Measurements from ENCODE around the gene AHCYL2. TPM values are rescaled to one million over a fixed set of nuclear protein-coding genes. Genes with fewer than 3 reads are reported as not detected.

The AHCYL2 gene
- total RNA-seq, 1 experiment from 2014 or later: 25.6 TPM

- no peak for TF ChIP-seq ZNF121 (CRISPR knock-in tag; IDR thresholded peaks at IDR 0.05)
- TF ChIP-seq NR2C2 (CRISPR knock-in tag; IDR thresholded peaks at IDR 0.05): no peak
- TF ChIP-seq ZNF423 (CRISPR knock-in tag; IDR thresholded peaks at IDR 0.05): no peak
- ChIA-PET CTCF (interaction anchor here (1.8 to 3.8 kb wide), 2 partner anchors 13 to 41 kb away, joined by 8 to 23 read pairs; no protein-coding TSS in a partner anchor), POLR2A (no interaction called here)
- DNase-seq (ENCODE audit: low spot score) (no peak), ATAC-seq (no peak)
- Mint-ChIP-seq H3K27me3 (ENCODE audit: low read depth) (no peaks in the 10 kb centered on the region), H3K4me3 (no peak overlapping the region), H3K27ac (no peak overlapping the region), H3K36me3 (peaks cover 19% of the 10 kb centered on the region), H3K4me1 (no peaks in the 10 kb centered on the region), H3K9me3 (no peaks in the 10 kb centered on the region)
These were observed 19.6 kb upstream of the AHCYL2 start for GRCh38 chr7:129205126-129205818.

DNA sequence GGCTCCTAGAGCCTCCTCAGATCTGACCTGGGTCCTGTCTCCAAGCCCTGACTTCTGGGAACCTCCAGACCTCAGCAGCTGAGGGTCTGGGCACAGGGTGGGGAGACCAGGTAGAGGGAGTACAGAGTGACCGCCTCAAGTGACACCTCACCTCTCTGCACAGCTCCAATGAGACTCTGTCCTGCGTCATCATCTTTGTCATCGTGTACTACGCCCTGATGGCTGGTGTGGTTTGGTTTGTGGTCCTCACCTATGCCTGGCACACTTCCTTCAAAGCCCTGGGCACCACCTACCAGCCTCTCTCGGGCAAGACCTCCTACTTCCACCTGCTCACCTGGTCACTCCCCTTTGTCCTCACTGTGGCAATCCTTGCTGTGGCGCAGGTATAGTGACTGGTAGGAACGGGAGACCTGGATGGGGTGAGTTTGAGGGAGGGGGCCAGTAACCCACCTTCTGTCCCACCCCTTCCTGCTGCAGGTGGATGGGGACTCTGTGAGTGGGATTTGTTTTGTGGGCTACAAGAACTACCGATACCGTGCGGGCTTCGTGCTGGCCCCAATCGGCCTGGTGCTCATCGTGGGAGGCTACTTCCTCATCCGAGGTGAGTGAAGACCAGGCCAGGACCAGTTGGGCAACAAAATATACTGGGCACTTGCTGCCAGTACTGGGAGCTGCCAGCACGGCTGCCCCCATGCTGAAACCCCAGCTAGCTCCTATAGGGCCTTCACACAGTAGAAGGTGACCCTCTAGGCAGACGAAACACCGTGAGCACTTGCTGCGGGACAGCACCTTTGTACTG lies 18.6 kb upstream of the AHCYL2 start:
- H3K4me1 Mint-ChIP-seq: no peaks in the 10 kb centered on the region
- DNase-seq (ENCODE audit: low spot score): no peak
- TF ChIP-seq NR1H2 (CRISPR knock-in tag; IDR thresholded peaks at IDR 0.05) (no peak), FOXP1 (CRISPR knock-in tag; IDR thresholded peaks at IDR 0.05; ENCODE audit: borderline replicate concordance) (no peak), JAZF1 (CRISPR knock-in tag; IDR thresholded peaks at IDR 0.05) (no peak), JUN (CRISPR knock-in tag; IDR thresholded peaks at IDR 0.05) (no peak), IRF1 (CRISPR knock-in tag; IDR thresholded peaks at IDR 0.05) (no peak), ZNF396 (CRISPR knock-in tag; IDR thresholded peaks at IDR 0.05; ENCODE audit: borderline replicate concordance) (no peak), TEAD1 (CRISPR knock-in tag; IDR thresholded peaks at IDR 0.05) (no peak), FOXP4 (CRISPR knock-in tag; IDR thresholded peaks at IDR 0.05) (no peak), GRHL2 (CRISPR knock-in tag; IDR thresholded peaks at IDR 0.05; ENCODE audit: insufficient replicate concordance, severe bottlenecking) (no peak)
- TF ChIP-seq, protein P1, sequence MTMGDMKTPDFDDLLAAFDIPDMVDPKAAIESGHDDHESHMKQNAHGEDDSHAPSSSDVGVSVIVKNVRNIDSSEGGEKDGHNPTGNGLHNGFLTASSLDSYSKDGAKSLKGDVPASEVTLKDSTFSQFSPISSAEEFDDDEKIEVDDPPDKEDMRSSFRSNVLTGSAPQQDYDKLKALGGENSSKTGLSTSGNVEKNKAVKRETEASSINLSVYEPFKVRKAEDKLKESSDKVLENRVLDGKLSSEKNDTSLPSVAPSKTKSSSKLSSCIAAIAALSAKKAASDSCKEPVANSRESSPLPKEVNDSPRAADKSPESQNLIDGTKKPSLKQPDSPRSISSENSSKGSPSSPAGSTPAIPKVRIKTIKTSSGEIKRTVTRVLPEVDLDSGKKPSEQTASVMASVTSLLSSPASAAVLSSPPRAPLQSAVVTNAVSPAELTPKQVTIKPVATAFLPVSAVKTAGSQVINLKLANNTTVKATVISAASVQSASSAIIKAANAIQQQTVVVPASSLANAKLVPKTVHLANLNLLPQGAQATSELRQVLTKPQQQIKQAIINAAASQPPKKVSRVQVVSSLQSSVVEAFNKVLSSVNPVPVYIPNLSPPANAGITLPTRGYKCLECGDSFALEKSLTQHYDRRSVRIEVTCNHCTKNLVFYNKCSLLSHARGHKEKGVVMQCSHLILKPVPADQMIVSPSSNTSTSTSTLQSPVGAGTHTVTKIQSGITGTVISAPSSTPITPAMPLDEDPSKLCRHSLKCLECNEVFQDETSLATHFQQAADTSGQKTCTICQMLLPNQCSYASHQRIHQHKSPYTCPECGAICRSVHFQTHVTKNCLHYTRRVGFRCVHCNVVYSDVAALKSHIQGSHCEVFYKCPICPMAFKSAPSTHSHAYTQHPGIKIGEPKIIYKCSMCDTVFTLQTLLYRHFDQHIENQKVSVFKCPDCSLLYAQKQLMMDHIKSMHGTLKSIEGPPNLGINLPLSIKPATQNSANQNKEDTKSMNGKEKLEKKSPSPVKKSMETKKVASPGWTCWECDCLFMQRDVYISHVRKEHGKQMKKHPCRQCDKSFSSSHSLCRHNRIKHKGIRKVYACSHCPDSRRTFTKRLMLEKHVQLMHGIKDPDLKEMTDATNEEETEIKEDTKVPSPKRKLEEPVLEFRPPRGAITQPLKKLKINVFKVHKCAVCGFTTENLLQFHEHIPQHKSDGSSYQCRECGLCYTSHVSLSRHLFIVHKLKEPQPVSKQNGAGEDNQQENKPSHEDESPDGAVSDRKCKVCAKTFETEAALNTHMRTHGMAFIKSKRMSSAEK (CRISPR knock-in tag; IDR thresholded peaks at IDR 0.05; ENCODE audit: borderline replicate concordance): no peak
- TF ChIP-seq, protein P2, sequence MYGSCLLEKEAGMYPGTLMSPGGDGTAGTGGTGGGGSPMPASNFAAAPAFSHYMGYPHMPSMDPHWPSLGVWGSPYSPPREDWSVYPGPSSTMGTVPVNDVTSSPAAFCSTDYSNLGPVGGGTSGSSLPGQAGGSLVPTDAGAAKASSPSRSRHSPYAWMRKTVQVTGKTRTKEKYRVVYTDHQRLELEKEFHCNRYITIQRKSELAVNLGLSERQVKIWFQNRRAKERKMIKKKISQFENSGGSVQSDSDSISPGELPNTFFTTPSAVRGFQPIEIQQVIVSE (CRISPR knock-in tag; IDR thresholded peaks at IDR 0.05; ENCODE audit: borderline replicate concordance): no peak
- H3K4me3 Mint-ChIP-seq: no peak overlapping the region
- no peak overlapping the region for H3K27ac Mint-ChIP-seq
- CTCF ChIA-PET: interaction anchor here (1.3 to 3.8 kb wide), 3 partner anchors 12 to 42 kb away, joined by 5 to 23 read pairs (median 8); no protein-coding TSS in a partner anchor
- no peaks in the 10 kb centered on the region for H3K27me3 Mint-ChIP-seq (ENCODE audit: low read depth)
- ATAC-seq: no peak
- H3K36me3 Mint-ChIP-seq: peaks cover 26% of the 10 kb centered on the region
- POLR2A ChIA-PET: no interaction called here
- no peaks in the 10 kb centered on the region for H3K9me3 Mint-ChIP-seq
